ENCODE measurements around the gene TUBB3. TPM values are rescaled to one million over a fixed set of nuclear protein-coding genes. Genes with fewer than 3 reads are reported as not detected.
A peak's percentile ranks its signal among the peaks of the same experiment; 100 is the strongest.

Gene TUBB3
- total and polyA plus RNA-seq, 2 donors (not counting 1 experiment from before 2014, with no cell fraction given) = 0.34 to 4.4 TPM

DNA sequence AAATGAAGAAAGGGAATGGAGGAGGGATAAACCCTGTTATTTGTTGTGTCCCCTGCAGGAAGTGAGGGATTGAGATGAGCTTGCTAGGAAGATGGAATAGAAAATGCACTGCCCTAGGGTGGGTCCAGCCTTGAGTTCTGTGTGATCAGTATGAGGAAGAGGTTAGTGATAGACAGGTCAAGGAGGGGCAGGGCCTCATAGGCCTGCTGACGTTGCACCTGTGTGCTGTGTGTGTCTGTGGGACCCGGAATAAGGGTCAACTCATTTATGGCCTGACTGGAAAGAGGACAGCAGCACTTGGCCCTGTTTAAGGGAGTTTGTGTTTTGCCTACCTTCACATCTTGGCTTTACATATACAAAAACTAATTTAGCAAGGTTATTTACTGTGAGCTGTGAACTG is 51.7 kb downstream of the TUBB3 start:
- peaks cover 40% of the 10 kb centered on the region for H3K4me1 Mint-ChIP-seq
- ChIA-PET POLR2A (no interaction called here), CTCF (interaction anchor here (0.7 to 1.4 kb wide), 4 partner anchors 27 to 65 kb away, joined by 3 to 5 read pairs (median 4); partner anchors contain the start of gene DEF8)
- WGBS (ENCODE audit: insufficient coverage) = 50% methylated on average over 1 of the region's 2 CpGs
- H3K9me3 Mint-ChIP-seq (ENCODE audit: insufficient read depth) = no peaks in the 10 kb centered on the region
- no peak overlapping the region for H3K27ac Mint-ChIP-seq
- peaks cover 89% of the 10 kb centered on the region for H3K79me2 ChIP-seq (ENCODE audit: control insufficient read depth, insufficient read depth, low read length)
- no peak for TF ChIP-seq EZH2 (IDR thresholded peaks at IDR 0.05; ENCODE audit: borderline replicate concordance, insufficient read depth, low read depth, low read length, poor library complexity, severe bottlenecking)
- TF ChIP-seq CTCF (IDR thresholded peaks at IDR 0.05) = no peak
- H3K27me3 Mint-ChIP-seq = no peaks in the 10 kb centered on the region
- H2AFZ ChIP-seq (ENCODE audit: insufficient read depth, low read depth, low read length, poor library complexity, severe bottlenecking) = no peak overlapping the region
- DNase-seq (no peak), ATAC-seq (ENCODE audit: low read depth) (no peak)
- H3K4me3 Mint-ChIP-seq = peak overlapping the region; percentile 48
- peaks cover 0 to 4% (median 0%) of the 10 kb centered on the region in 3 donors for H3K9me3 ChIP-seq (ENCODE audit: control extremely low read depth in 1 of 3, control insufficient read depth in 2 of 3, insufficient read depth in 1 of 3, low read length in 2 of 3)
- H3K4me1 ChIP-seq (ENCODE audit: control insufficient read depth in 2 of 2, insufficient read depth in 2 of 2, low read length in 2 of 2) = peaks cover 28 to 40% of the 10 kb centered on the region in 2 donors
- peaks cover 0 to 19% of the 10 kb centered on the region in 2 experiments for H3K36me3 ChIP-seq (replicated peaks in 1 of 2; ENCODE audit: control extremely low read depth in 1 of 2, control insufficient read depth in 1 of 2, extremely low read depth in 1 of 2, insufficient read depth in 2 of 2, low read length in 1 of 2)
- peaks cover 35% of the 10 kb centered on the region for H4K20me1 ChIP-seq (ENCODE audit: control insufficient read depth, insufficient read depth, low read length, poor library complexity, severe bottlenecking)
- no peaks in the 10 kb centered on the region for H3K27me3 ChIP-seq (replicated peaks in 1 of 4; ENCODE audit: control extremely low read depth in 1 of 4, control insufficient read depth in 3 of 4, insufficient read depth in 4 of 4, low read length in 3 of 4)
- H3K4me3 ChIP-seq (ENCODE audit: control extremely low read depth in 1 of 5, extremely low read depth in 1 of 5, insufficient read depth in 1 of 5, low read depth in 2 of 5, low read length in 4 of 5) = no peak overlapping the region
- no peak overlapping the region for H3K27ac ChIP-seq (ENCODE audit: low read length in 2 of 2)
- no peak overlapping the region for H3K9ac ChIP-seq (ENCODE audit: low read length)
- intact Hi-C loops (cut with micrococcal nuclease) = loop anchor here (5.0 kb wide), 1 partner anchor 32 kb away; no protein-coding TSS in a partner anchor
- no peak overlapping the region for H3K4me2 ChIP-seq (replicated peaks; ENCODE audit: low read depth, low read length, poor library complexity, severe bottlenecking)

DNA sequence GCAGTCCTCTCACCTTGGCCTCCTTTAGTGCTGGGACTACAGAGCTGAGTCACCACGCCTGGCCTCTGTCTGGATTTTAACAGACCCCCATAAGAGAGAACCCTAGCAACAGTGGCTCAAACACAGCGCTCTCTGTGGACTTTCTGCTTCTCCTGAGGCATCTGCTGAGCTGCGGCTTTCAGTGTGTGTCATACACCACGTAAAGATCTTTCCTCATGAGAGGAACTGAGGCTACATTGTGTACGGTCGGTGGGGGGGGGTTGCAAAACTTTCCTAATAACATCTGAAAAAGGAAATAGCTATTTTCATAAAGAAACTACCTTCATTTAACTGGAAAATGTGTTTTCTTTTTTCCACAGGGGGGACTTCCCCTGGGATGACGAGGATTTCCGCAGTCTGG is 58.3 kb downstream of the TUBB3 start:
- Histone ChIP-seq H3K27me3 (replicated peaks in 1 of 4; ENCODE audit: control extremely low read depth in 1 of 4, control insufficient read depth in 3 of 4, insufficient read depth in 4 of 4, low read length in 3 of 4) (no peaks in the 10 kb centered on the region), H3K36me3 (replicated peaks in 1 of 2; ENCODE audit: control extremely low read depth in 1 of 2, control insufficient read depth in 1 of 2, extremely low read depth in 1 of 2, insufficient read depth in 2 of 2, low read length in 1 of 2) (peaks cover 12 to 68% of the 10 kb centered on the region in 2 experiments), H3K4me2 (replicated peaks; ENCODE audit: low read depth, low read length, poor library complexity, severe bottlenecking) (no peak overlapping the region), H3K27ac (ENCODE audit: low read length in 2 of 2) (no peak overlapping the region), H3K9me3 (ENCODE audit: control extremely low read depth in 1 of 3, control insufficient read depth in 2 of 3, insufficient read depth in 1 of 3, low read length in 2 of 3) (no peaks in the 10 kb centered on the region), H2AFZ (ENCODE audit: insufficient read depth, low read depth, low read length, poor library complexity, severe bottlenecking) (no peak overlapping the region), H3K9ac (ENCODE audit: low read length) (no peak overlapping the region), H3K79me2 (ENCODE audit: control insufficient read depth, insufficient read depth, low read length) (peaks cover 48% of the 10 kb centered on the region), H3K4me3 (ENCODE audit: control extremely low read depth in 1 of 5, extremely low read depth in 1 of 5, insufficient read depth in 1 of 5, low read depth in 2 of 5, low read length in 4 of 5) (no peak overlapping the region), H3K4me1 (ENCODE audit: control insufficient read depth in 2 of 2, insufficient read depth in 2 of 2, low read length in 2 of 2) (peaks cover 6 to 13% of the 10 kb centered on the region in 2 donors), H4K20me1 (ENCODE audit: control insufficient read depth, insufficient read depth, low read length, poor library complexity, severe bottlenecking) (peaks cover 26% of the 10 kb centered on the region)
- intact Hi-C loops (cut with micrococcal nuclease) = no loop called here
- DNase-seq = no peak
- H3K4me1 Mint-ChIP-seq = peaks cover 8% of the 10 kb centered on the region
- CTCF ChIA-PET = interaction anchor here (1.0 kb wide), 2 partner anchors 18 to 25 kb away, joined by 3 read pairs; no protein-coding TSS in a partner anchor
- no peaks in the 10 kb centered on the region for H3K9me3 Mint-ChIP-seq (ENCODE audit: insufficient read depth)
- peak overlapping the region; percentile 32 for H3K27ac Mint-ChIP-seq
- no peak overlapping the region for H3K4me3 Mint-ChIP-seq
- POLR2A ChIA-PET = no interaction called here
- ATAC-seq (ENCODE audit: low read depth) = peak; percentile 36
- 88% methylated on average over 3 of the region's 8 CpGs for WGBS (ENCODE audit: insufficient coverage)
- H3K27me3 Mint-ChIP-seq = no peaks in the 10 kb centered on the region
- no peak for TF ChIP-seq CTCF (IDR thresholded peaks at IDR 0.05)
- TF ChIP-seq EZH2 (IDR thresholded peaks at IDR 0.05; ENCODE audit: borderline replicate concordance, insufficient read depth, low read depth, low read length, poor library complexity, severe bottlenecking) = no peak

Data from B cell (primary cell).